Measurements from ENCODE around the gene CD3E. TPM values are rescaled to one million over a fixed set of nuclear protein-coding genes. Genes with fewer than 3 reads are reported as not detected.

The CD3E gene
- total RNA-seq, 1 experiment from 2014 or later = not detected

- Mint-ChIP-seq H3K27me3 (ENCODE audit: low read depth) (peaks cover 21% of the 10 kb centered on the region), H3K36me3 (ENCODE audit: insufficient read depth in 1 of 3, low read depth in 3 of 3) (no peaks in the 10 kb centered on the region), H3K4me3 (no peak overlapping the region), H3K4me1 (peaks cover 4% of the 10 kb centered on the region in 2 experiments; a peak in 3 of 4 replicates), H3K27ac (no peak overlapping the region), H3K9me3 (no peaks in the 10 kb centered on the region)
- H3K9me3 ChIP-seq (ENCODE audit: control insufficient read depth, low read depth, low read length) = no peaks in the 10 kb centered on the region
- no peaks in the 10 kb centered on the region for H3K79me1 ChIP-seq (ENCODE audit: insufficient read depth, low read depth, low read length, poor library complexity, severe bottlenecking)
- no peaks in the 10 kb centered on the region for H3K23me2 ChIP-seq (ENCODE audit: insufficient read length, low read depth, low read length, poor library complexity, severe bottlenecking)
- no peaks in the 10 kb centered on the region for H3K79me2 ChIP-seq (ENCODE audit: insufficient read depth, low read length)
- no peak overlapping the region for H3K4me2 ChIP-seq (ENCODE audit: insufficient read depth, insufficient read length, low read length)
- H2AK5ac ChIP-seq (ENCODE audit: insufficient read length, low read length) = no peak overlapping the region
- H3K56ac ChIP-seq (ENCODE audit: insufficient read length, low read depth, low read length) = no peak overlapping the region
- no peaks in the 10 kb centered on the region for H3K27me3 ChIP-seq (ENCODE audit: insufficient read depth, low read length)
- no peaks in the 10 kb centered on the region for H4K20me1 ChIP-seq (ENCODE audit: control insufficient read depth, insufficient read depth, insufficient read length)
- H2BK5ac ChIP-seq (ENCODE audit: insufficient read length, low read length) = no peak overlapping the region
- no peak overlapping the region for H3K18ac ChIP-seq (ENCODE audit: insufficient read length, low read depth, low read length)
- TF ChIP-seq CTCF (conservative IDR thresholded peaks at IDR 0.05) = no peak
- H4K5ac ChIP-seq (ENCODE audit: insufficient read length, low read depth, low read length) = no peak overlapping the region
- no peaks in the 10 kb centered on the region for H3K4me1 ChIP-seq (ENCODE audit: insufficient read depth, low read length)
- no peak overlapping the region for H3K4ac ChIP-seq (ENCODE audit: low read depth, low read length)
- H3T11ph ChIP-seq (ENCODE audit: low read length) = no peak overlapping the region
- H2BK20ac ChIP-seq (ENCODE audit: low read depth, low read length, poor library complexity, severe bottlenecking) = no peak overlapping the region
- H4K8ac ChIP-seq (replicated peaks; ENCODE audit: insufficient read length, low read depth, low read length) = no peak overlapping the region
- no peak overlapping the region for H2BK120ac ChIP-seq (ENCODE audit: low read depth, low read length, poor library complexity, severe bottlenecking)
- peak; percentile 45 for DNase-seq
- H2AFZ ChIP-seq (ENCODE audit: low read length) = no peak overlapping the region
- no peak overlapping the region for H3K23ac ChIP-seq (ENCODE audit: insufficient read length, low read depth, low read length)
- WGBS (ENCODE audit: extremely low coverage, insufficient read length, low lambda C conversion rate) = no CpG with 5 or more reads among the region's 5 CpGs
- H4K91ac ChIP-seq (ENCODE audit: insufficient read length, low read depth, low read length) = no peak overlapping the region
- H3K27ac ChIP-seq (ENCODE audit: insufficient read length, low read depth, low read length) = no peak overlapping the region
- no peak overlapping the region for H2BK15ac ChIP-seq (ENCODE audit: low read depth, low read length)
- H3K14ac ChIP-seq (ENCODE audit: insufficient read depth, low read length) = no peak overlapping the region
- no peak overlapping the region for H2BK12ac ChIP-seq (ENCODE audit: insufficient read length, low read depth, low read length)
- H3K9ac ChIP-seq (ENCODE audit: extremely low read depth, insufficient read length, low read length) = no peak overlapping the region
Measured at GRCh38 chr11:118295199-118295598, 9.3 kb upstream of the CD3E start.

Data from H9 (cell line).